DMS 273 (cell line): ENCODE results near the gene SRP19.
A peak's percentile ranks its signal among the peaks of the same experiment; 100 is the strongest.
"Not testable (repeated sequence)": the region's sequence is repeated elsewhere in the genome, so short reads cannot be mapped to it uniquely, and the experiment has no call there.

ENCODE experiments used
- DNase-seq: peaks from one replicate; lab custom pipeline; 2025; ENCODE audit not compliant: unreplicated experiment; lab: John Stamatoyannopoulos, UW

The SRP19 gene

GRCh38 chr5:112860929-112861637 lies at the start of gene SRP19:
Gene SRP19 (plus strand): TSS chr5:112861287. CDS start chr5:112861377, 90 bp downstream.
- DNase-seq = peak; percentile 99

DNA sequence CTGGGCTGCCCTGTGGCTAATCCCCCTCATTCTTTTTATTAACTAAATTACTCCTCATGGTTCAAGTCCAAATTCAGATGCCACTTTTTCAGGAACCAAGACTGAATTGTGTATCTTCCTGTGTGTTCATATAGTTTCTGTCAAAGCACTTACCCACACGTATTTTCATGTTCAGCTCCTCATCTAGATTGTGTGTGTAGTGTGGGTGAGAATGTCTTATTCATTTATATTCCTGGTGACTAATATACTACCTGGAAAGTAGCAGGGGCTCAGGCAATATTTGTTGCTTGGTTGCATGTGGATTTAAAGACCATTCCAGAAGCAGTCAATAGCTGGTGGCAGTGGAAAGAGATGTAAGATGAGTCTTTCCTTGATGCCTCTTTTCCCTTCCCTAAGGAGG lies 48.5 kb upstream of the SRP19 start:
- DNase-seq = no peak

GRCh38 chr5:112820246-112820645 lies 40.8 kb upstream of the SRP19 start:
- DNase-seq = no peak

DNA sequence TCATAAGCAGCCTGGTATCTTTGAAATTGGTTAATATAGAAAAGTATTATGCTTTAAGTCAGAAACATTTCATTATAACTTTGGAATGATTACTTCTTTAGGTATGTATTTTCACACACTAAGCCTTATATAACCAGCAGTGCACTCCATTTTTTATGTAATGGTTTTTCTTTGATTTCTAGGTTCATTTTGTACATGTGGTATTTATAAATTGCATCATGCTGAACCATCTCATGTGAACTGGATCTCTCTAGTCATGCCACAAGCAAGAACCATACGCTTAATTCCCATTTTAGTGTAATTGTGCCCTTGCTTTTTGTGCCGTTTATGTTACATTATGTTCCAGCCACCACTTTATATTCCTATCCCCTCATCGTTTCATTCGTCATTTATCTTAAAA lies 38.6 kb upstream of the SRP19 start:
- no peak for DNase-seq

- DNase-seq = no peak
These were observed 37.9 kb upstream of the SRP19 start for GRCh38 chr5:112823181-112823580.

GRCh38 chr5:112823656-112824055 lies 37.4 kb upstream of the SRP19 start:
- DNase-seq = no peak

GRCh38 chr5:112824197-112824596 lies 36.9 kb upstream of the SRP19 start:
- no peak for DNase-seq

DNA sequence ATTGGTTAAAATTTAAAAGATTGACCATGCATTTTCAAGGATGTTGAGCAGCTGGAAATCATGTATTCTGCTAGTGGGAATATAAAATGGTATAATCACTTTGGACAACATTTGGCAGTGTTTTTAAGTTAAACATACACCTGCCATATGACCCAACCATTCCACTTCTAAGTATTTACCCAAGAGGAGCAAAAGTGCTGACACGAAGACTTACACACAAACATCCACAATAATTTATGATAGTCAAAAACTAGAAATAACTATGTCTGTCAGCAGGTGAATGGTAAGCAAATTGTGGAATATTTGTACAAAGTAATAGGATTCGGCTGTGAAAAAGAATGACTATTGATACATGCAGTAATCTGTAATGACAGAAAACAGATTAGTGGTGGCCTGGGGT lies 30.7 kb upstream of the SRP19 start:
- no peak for DNase-seq

DNA sequence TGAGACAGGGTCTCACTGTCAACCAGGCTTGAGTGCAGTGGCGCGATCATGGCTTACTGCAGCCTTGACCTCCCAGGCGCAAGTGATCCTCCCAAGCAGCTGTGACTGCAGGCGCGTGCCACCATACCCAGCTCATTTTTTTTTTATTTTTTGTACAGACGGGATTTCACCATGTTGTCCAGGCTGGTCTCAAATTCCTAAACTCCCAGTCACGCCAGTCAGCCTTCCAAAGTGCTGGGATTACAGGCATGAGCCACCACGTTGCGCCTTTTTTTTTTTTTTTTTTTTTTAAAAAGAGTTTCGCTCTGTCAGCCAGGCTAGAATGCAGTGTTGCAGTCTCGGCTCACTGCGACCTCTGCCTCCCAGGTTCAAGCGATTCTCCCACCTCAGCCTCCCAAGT lies 27.1 kb upstream of the SRP19 start:
- DNase-seq = no peak

- no peak for DNase-seq
These were observed 16.6 kb upstream of the SRP19 start for GRCh38 chr5:112844489-112844888.

GRCh38 chr5:112846556-112846955 lies 14.5 kb upstream of the SRP19 start:
- no peak for DNase-seq

DNA sequence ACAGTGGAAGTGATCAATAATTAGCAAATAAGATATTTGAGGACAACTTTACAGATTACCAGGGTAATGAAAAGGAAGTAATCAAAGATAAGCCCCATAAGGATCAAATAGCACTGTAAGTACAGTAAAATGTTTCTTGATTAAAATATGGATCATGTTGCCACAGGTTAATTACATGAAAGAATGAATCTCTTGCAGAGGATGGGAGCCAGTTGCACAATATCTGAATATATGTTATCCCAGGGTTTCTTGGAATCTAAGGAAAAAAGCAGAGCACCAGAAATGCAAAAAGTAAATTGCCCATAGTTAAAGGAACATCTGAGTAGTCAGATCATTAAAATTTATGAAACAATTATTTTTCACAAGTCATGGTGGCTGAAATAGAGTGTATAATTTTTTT lies 13.8 kb upstream of the SRP19 start:
- no peak for DNase-seq

DNA sequence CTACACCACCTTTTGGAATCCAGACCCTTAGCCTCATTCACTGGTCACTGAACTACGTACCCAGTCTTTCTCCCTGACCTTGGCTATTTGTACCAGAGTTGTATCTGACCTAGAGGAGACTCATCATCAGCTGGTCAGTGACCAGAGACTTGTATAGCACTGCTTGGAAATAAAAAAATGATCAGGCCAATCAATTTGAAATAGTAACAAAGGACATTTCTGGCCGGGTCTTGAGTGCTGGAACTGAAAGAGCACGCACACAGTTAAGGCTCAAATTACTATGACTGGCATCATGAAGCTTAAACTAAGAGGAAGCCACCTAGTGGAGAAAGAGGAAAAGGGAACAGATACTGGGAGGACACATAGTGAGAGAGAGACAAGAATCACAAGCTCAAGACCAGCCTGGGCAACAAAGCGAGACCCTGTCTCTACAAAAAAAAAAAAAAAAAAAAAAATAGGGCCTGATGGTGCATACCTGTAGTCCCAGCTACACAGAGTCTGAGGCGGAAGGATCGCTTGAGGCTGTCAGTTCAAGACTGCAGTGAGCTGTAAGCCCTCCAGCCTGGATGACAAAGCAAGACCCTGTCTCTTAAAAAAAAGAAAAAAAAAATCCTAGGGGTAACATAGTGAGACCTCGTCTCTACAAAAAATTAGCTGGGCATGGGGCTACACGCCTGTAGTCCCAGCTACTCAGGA lies 12.8 kb upstream of the SRP19 start:
- DNase-seq = peak; percentile 86

DNA sequence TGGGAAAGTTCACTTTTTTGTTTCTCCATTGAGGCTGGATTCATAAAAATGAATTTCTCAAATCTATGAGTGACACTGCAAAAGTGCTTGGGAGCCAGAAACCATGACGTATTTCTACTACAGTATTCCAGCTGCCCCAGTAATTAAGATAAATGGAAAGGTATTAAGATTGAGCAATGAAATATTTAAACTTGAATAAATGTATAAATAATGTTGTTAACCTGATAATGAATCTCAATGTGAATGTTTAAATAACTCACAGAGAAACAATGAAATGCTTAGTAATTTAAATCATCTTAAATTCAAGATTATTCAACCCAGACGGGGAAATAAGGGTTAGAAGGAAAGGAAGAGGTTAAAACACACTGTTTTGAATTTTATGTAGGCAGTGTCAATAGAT lies 11.2 kb upstream of the SRP19 start:
- DNase-seq = no peak

- DNase-seq = no peak
These were observed 6.4 kb upstream of the SRP19 start for GRCh38 chr5:112854651-112855050.

DNA sequence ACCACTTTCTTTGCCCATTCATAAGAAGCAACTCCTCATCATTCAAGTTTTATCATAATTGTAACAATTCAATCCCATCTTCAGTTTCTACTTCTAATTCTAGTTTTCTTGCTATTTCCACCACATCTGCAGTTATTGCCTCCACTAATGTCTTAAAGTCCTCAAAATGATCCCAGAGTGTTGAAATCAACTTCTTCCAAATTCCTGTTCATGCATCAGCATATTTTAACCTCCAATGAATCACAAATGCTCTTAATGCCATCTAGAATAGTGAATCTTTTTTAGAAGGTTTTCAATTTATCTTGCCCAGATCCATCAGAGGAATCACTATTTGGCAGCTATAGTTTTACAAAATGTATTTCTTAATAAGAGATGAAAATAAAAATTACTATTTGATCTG lies 3.2 kb upstream of the SRP19 start:
- DNase-seq = no peak

DNA sequence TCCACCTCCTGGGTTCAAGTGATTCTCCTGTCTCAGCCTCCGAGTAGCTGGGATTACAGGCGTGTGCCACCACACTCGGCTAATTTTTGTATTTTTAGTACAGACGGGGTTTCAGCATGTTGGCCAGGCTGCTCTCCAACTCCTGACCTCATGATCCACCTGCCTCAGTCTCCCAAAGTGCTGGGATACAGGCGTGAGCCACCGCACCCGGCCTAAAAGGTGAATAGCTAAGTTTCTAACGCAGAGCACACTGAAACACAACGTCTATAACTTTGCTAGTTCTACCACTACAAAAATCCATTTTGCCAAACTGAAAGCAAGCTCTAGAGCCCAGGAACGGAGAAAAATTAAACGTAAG lies 537 bp upstream of the SRP19 start:
- DNase-seq = not testable (repeated sequence)

- no peak for DNase-seq
These were observed 525 bp downstream of the SRP19 start for GRCh38 chr5:112861638-112861985.

DNA sequence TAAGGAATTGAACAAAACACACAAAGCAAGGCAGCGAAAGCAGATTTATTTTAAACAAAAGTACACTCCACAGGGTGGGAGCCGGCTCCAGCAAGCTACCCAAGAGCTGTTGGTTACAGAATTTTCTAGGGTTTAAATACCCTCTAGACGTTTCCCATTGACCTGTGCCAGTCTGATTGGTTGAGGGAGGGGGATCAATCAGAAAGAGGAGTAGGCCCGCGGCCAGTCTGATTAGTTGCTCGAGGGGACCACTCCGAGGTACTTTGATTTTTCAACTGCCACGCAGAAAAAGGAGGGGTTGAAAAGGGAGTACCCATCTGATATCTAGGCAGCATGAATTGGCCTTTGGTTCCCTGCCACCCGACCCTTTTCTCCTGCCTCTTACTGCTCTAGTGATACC lies 998 bp downstream of the SRP19 start:
- DNase-seq = peak; percentile 42

GRCh38 chr5:112863549-112863948 lies 2.5 kb downstream of the SRP19 start:
- no peak for DNase-seq

GRCh38 chr5:112865128-112865527 lies 4.0 kb downstream of the SRP19 start:
- DNase-seq = no peak

DNA sequence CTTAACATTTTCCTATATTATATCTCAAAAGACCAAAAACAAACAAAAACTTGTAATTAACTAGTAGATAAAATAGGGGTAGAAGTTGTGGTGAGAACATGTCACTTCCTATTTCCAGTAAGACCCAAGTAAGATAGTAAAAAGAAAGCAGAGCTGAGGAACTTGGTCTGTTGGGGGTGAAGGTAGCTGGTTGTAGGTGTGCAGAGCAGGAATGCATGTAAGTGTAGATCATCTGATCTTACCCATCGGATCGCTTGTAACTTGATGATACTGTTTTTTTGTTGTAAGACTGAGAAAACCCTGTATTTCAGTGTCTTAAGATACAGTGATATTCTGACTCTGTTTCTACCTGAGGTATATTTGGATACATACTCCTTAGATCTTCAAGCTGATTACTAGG lies 5.7 kb downstream of the SRP19 start:
- no peak for DNase-seq

- DNase-seq = no peak
These were observed 6.3 kb downstream of the SRP19 start for GRCh38 chr5:112867411-112867810.
